Stimulated activated CD4-positive, alpha-beta T cell treated with anti-CD3 and anti-CD28 coated beads, Interleukin-1b, Interleukin-23, amount 100 ng/mL, for 48 hours (primary cell): ENCODE measurements around the gene BUD23.

ENCODE experiments used
- DNase-seq: peaks from one replicate; pipeline ENCODE4 v3.0.0-alpha.2; 2020

BUD23 gene

GRCh38 chr7:73742753-73743641, 59.6 kb downstream of the BUD23 start:
- DNase-seq = no peak

GRCh38 chr7:73746378-73746777, 63.0 kb downstream of the BUD23 start:
- no peak for DNase-seq
